Osteoblast (primary cell): ENCODE data around the gene GNPAT. TPM values are rescaled to one million over a fixed set of nuclear protein-coding genes. Genes with fewer than 3 reads are reported as not detected.

Source experiments
- DNase-seq: peaks from one replicate; pipeline ENCODE4 v3.0.0; 2011; ENCODE audit warnings: low spot score, mixed read lengths; ENCODE audit not compliant: insufficient read length; ENCODE audit errors: missing footprints
- H2AFZ ChIP-seq: 2 replicates; pipeline ENCODE4 v1.6.0; 2011; ENCODE audit warnings: mild to moderate bottlenecking, low read length
- H3K27ac ChIP-seq: 2 replicates; pipeline ENCODE4 v1.5.1; 2011; ENCODE audit warnings: mild to moderate bottlenecking, low read depth, low read length, moderate library complexity
- H3K27me3 ChIP-seq: 2 replicates; pipeline ENCODE4 v1.6.0; 2012; ENCODE audit warnings: mild to moderate bottlenecking, control low read depth, inconsistent platforms, low read length, moderate library complexity; ENCODE audit not compliant: insufficient read depth
- H3K36me3 ChIP-seq: 2 replicates; pipeline ENCODE4 v1.5.1; 2011; ENCODE audit warnings: mild to moderate bottlenecking, low read length, control low read depth, moderate library complexity; ENCODE audit not compliant: insufficient read depth
- H3K4me1 ChIP-seq: 2 replicates; pipeline ENCODE4 v1.5.1; 2011; ENCODE audit warnings: mild to moderate bottlenecking, low read length, control low read depth, moderate library complexity; ENCODE audit not compliant: insufficient read depth
- H3K4me2 ChIP-seq: 2 replicates; pipeline ENCODE4 v1.6.0; 2011; ENCODE audit warnings: mild to moderate bottlenecking, low read length; ENCODE audit not compliant: insufficient read depth
- H3K4me3 ChIP-seq: fragments of 200-600 bp; sonication (generic); 3 replicates; pipeline ENCODE4 v1.5.1; 2012; ENCODE audit warnings: mild to moderate bottlenecking, low read length, inconsistent platforms; ENCODE audit not compliant: insufficient read depth
- H3K79me2 ChIP-seq: 2 replicates; pipeline ENCODE4 v1.6.0; 2012; ENCODE audit warnings: mild to moderate bottlenecking, low read length, control low read depth, inconsistent platforms; ENCODE audit not compliant: insufficient read depth
- H3K9me3 ChIP-seq: 2 replicates; pipeline ENCODE4 v1.5.1; 2011; ENCODE audit warnings: low read depth, low read length, control low read depth
- H4K20me1 ChIP-seq: 2 replicates; pipeline ENCODE4 v1.6.0; 2012; ENCODE audit warnings: mild to moderate bottlenecking, low read length, control low read depth; ENCODE audit not compliant: insufficient read depth
- CTCF ChIP-seq: IDR thresholded peaks from 2 replicates; pipeline ENCODE4 v1.5.1; 2011; ENCODE audit warnings: mild to moderate bottlenecking, low read depth, low read length, moderate library complexity; ENCODE audit errors: extremely low read depth
- total RNA-seq: library from RNA; depleted of rRNA; stranded (reverse); fragments of >200 nt; gene quantifications from 2 replicates; pipeline ENCODE4 v1.2.3, GENCODE V29; 2012

Gene GNPAT
- total RNA-seq, 1 donor = 52.1 TPM

GRCh38 chr1:231233735-231234417, 7.1 kb upstream of the GNPAT start:
- H3K4me1 ChIP-seq = no peaks in the 10 kb centered on the region
- TF ChIP-seq CTCF = no peak
- no peak overlapping the region for H3K27ac ChIP-seq
- DNase-seq = no peak
- peaks cover 15% of the 10 kb centered on the region for H4K20me1 ChIP-seq
- H3K9me3 ChIP-seq = no peaks in the 10 kb centered on the region
- H3K4me2 ChIP-seq = no peak overlapping the region
- H3K27me3 ChIP-seq = no peaks in the 10 kb centered on the region
- H2AFZ ChIP-seq = no peak overlapping the region
- no peak overlapping the region for H3K4me3 ChIP-seq
- H3K79me2 ChIP-seq = peaks cover 21% of the 10 kb centered on the region
- H3K36me3 ChIP-seq = peaks cover 14% of the 10 kb centered on the region

- no peaks in the 10 kb centered on the region for H3K27me3 ChIP-seq
- H3K79me2 ChIP-seq = peaks cover 23% of the 10 kb centered on the region
These were observed 6.5 kb upstream of the GNPAT start for GRCh38 chr1:231234506-231234905.

GRCh38 chr1:231235526-231236207, 5.3 kb upstream of the GNPAT start:
- Histone ChIP-seq H3K4me2 (no peak overlapping the region), H2AFZ (no peak overlapping the region), H3K27ac (no peak overlapping the region), H3K79me2 (peaks cover 30% of the 10 kb centered on the region), H3K27me3 (no peaks in the 10 kb centered on the region), H3K36me3 (peaks cover 11% of the 10 kb centered on the region), H3K9me3 (no peaks in the 10 kb centered on the region), H3K4me3 (no peak overlapping the region), H3K4me1 (peaks cover 8% of the 10 kb centered on the region), H4K20me1 (peaks cover 12% of the 10 kb centered on the region)
- no peak for TF ChIP-seq CTCF
- no peak for DNase-seq

More at GRCh38 chr1:231234506-231234905, 6.5 kb upstream of the GNPAT start:
- Histone ChIP-seq H3K9me3 (no peaks in the 10 kb centered on the region), H4K20me1 (peaks cover 15% of the 10 kb centered on the region), H3K36me3 (peaks cover 14% of the 10 kb centered on the region), H3K4me1 (no peaks in the 10 kb centered on the region), H3K4me3 (no peak overlapping the region), H3K4me2 (no peak overlapping the region), H2AFZ (no peak overlapping the region), H3K27ac (no peak overlapping the region)
- TF ChIP-seq CTCF = no peak
- no peak for DNase-seq

GRCh38 chr1:231236208-231236591, 4.8 kb upstream of the GNPAT start:
- H3K79me2 ChIP-seq = peaks cover 28% of the 10 kb centered on the region
- no peak overlapping the region for H3K27ac ChIP-seq
- H3K36me3 ChIP-seq = peaks cover 7% of the 10 kb centered on the region
- no peak overlapping the region for H3K4me2 ChIP-seq
- H3K4me3 ChIP-seq = no peak overlapping the region
- peaks cover 7% of the 10 kb centered on the region for H4K20me1 ChIP-seq
- H3K9me3 ChIP-seq = no peaks in the 10 kb centered on the region
- no peak for DNase-seq
- no peak overlapping the region for H2AFZ ChIP-seq
- no peak for TF ChIP-seq CTCF
- no peaks in the 10 kb centered on the region for H3K27me3 ChIP-seq
- H3K4me1 ChIP-seq = peaks cover 8% of the 10 kb centered on the region
